Hepatocyte (in vitro differentiated cells): ENCODE data around the gene MYOZ2.

Experiments
- EZH2 ChIP-seq: fragments of 200-600 bp; sonication (generic); IDR thresholded peaks from 2 replicates; pipeline ENCODE4 v1.6.1; 2016; ENCODE audit warnings: antibody characterized with exemption, mild to moderate bottlenecking, borderline replicate concordance
- EZH2phosphoT487 ChIP-seq: fragments of 200-600 bp; sonication (generic); IDR thresholded peaks from one replicate; pipeline ENCODE4 v1.6.1; 2018; ENCODE audit warnings: antibody characterized with exemption, mild to moderate bottlenecking, low read depth, moderate library complexity; ENCODE audit not compliant: unreplicated experiment, severe bottlenecking
- TF ChIP-seq, protein P1 (sequence below): fragments of 200-600 bp; sonication (generic); IDR thresholded peaks from 2 replicates; pipeline ENCODE4 v1.5.1; 2016; ENCODE audit warnings: antibody characterized with exemption, mild to moderate bottlenecking; ENCODE audit not compliant: poor library complexity

DNA sequence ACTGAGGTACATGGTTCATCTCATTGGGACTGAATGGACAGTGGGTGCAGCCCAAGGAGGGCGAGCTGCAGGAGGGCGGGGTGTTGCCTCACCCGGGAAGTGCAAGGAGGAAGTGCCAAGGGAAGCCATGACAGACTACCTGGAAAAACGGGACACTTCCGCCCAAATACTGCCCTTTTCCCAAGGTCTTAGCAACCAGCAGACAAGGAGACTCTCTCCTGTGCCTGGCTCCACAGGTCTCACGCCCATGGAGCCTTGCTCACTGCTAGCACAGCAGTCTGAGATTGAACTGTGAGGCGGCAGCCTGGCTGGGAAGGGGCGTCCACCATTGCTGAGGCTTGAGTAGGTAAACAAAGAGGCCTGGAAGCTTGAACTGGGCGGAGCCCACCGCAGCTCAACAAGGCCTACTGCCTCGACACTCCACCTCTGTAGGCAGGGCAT lies 62.2 kb downstream of the MYOZ2 start:
- TF ChIP-seq, protein P1, sequence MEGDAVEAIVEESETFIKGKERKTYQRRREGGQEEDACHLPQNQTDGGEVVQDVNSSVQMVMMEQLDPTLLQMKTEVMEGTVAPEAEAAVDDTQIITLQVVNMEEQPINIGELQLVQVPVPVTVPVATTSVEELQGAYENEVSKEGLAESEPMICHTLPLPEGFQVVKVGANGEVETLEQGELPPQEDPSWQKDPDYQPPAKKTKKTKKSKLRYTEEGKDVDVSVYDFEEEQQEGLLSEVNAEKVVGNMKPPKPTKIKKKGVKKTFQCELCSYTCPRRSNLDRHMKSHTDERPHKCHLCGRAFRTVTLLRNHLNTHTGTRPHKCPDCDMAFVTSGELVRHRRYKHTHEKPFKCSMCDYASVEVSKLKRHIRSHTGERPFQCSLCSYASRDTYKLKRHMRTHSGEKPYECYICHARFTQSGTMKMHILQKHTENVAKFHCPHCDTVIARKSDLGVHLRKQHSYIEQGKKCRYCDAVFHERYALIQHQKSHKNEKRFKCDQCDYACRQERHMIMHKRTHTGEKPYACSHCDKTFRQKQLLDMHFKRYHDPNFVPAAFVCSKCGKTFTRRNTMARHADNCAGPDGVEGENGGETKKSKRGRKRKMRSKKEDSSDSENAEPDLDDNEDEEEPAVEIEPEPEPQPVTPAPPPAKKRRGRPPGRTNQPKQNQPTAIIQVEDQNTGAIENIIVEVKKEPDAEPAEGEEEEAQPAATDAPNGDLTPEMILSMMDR = no peak
- TF ChIP-seq EZH2 = no peak
- no peak for TF ChIP-seq EZH2phosphoT487
